K562 (cell line): ENCODE results near the gene ANOS1. TPM values are rescaled to one million over a fixed set of nuclear protein-coding genes. Genes with fewer than 3 reads are reported as not detected.

Experiments used
- ATAC-seq: fragments of 200-7000 bp; cut with Tn5 transposase; 3 replicates; pipeline ENCODE4 v1.9.1; 2020; ENCODE audit warnings: moderate library complexity
- BruUV-seq: library from RNA; stranded (reverse); fragments of 400-500 nt; replicated peaks from 2 replicates; lab custom pipeline; 2021; lab: Mats Ljungman, UMichigan
- CTCF ChIA-PET: fragments of 300-600 bp; formaldehyde crosslinking; extraction: SDS; loops from one replicate; lab custom pipeline; 2021; ENCODE audit warnings: low intra/inter-chr PET ratio; lab: Yijun Ruan, JAX
- POLR2A ChIA-PET: fragments of 300-600, 350-650 bp; sonication (Branson Sonifier 250); formaldehyde crosslinking; extraction: SDS; loops from one replicate; lab custom pipeline; 2021; ENCODE audit warnings: antibody characterized with exemption, inconsistent platforms; lab: Yijun Ruan, JAX
- DNase-seq, 4 experiments: peaks; one replicate each; pipeline versions ENCODE4 v3.0.0 to v3.0.0-alpha.2; 2011 to 2018; ENCODE audit warnings: low spot score in 3 of 4, mixed read lengths in 3 of 4; ENCODE audit errors: extremely low read depth in 1 of 4
- FAIRE-seq: peaks from 2 replicates; lab custom pipeline; 2011; peaks lifted over from hg19 to GRCh38; lab: Jason Lieb, UNC
- H2AFZ ChIP-seq: 2 replicates; pipeline ENCODE4 v1.6.0; 2011; ENCODE audit warnings: low read depth, low read length, control low read depth, inconsistent platforms
- H3K27ac ChIP-seq: fragments of 200-600 bp; 3 replicates; pipeline ENCODE4 v1.8.0; 2011; ENCODE audit warnings: low read depth, mild to moderate bottlenecking, control low read depth, inconsistent platforms, low read length, moderate library complexity, mixed read lengths; ENCODE audit errors: extremely low read depth
- H3K27me3 ChIP-seq, 2 experiments: fragments of 300-600 bp in 1 of 2; 2 replicates in 1 of 2; 3 replicates in 1 of 2; pipeline versions ENCODE4 v1.6.0 to v1.8.0; 2011; ENCODE audit warnings: inconsistent platforms in 2 of 2, low read length in 2 of 2, mild to moderate bottlenecking in 1 of 2, mixed read lengths in 1 of 2, moderate library complexity in 1 of 2; ENCODE audit not compliant: control insufficient read depth in 2 of 2, insufficient read depth in 2 of 2
- H3K36me3 ChIP-seq: fragments of 300-600 bp; 3 replicates; pipeline ENCODE4 v1.8.0; 2011; ENCODE audit warnings: mild to moderate bottlenecking, low read length, inconsistent platforms; ENCODE audit not compliant: control insufficient read depth, insufficient read depth
- H3K4me1 ChIP-seq, 2 experiments: fragments of 200-600 bp in 1 of 2; replicated peaks in 1 of 2; 2 replicates in 1 of 2; 3 replicates in 1 of 2; pipeline versions ENCODE4 v1.5.1 to v1.8.0; 2011; ENCODE audit warnings: inconsistent platforms in 2 of 2, low read length in 2 of 2, mild to moderate bottlenecking in 1 of 2, mixed read lengths in 1 of 2, moderate library complexity in 1 of 2; ENCODE audit not compliant: control insufficient read depth in 2 of 2, insufficient read depth in 2 of 2
- H3K4me2 ChIP-seq: 2 replicates; pipeline ENCODE4 v1.6.1; 2011; ENCODE audit warnings: low read length, control low read depth, inconsistent platforms, mixed read lengths; ENCODE audit not compliant: insufficient read depth
- H3K4me3 ChIP-seq: fragments of 200-600 bp; sonication (generic), shearing (Covaris generic); 2 replicates; pipeline ENCODE4 v1.5.1; 2016; ENCODE audit warnings: control low read depth, inconsistent platforms
- H3K79me2 ChIP-seq: fragments of 200-600 bp; 3 replicates; pipeline ENCODE4 v1.8.0; 2011; ENCODE audit warnings: low read length, inconsistent platforms; ENCODE audit not compliant: control insufficient read depth, insufficient read depth
- H3K9ac ChIP-seq, 2 experiments: 2 replicates each; pipeline versions ENCODE4 v1.6.0 to v1.6.1; 2011; ENCODE audit warnings: low read depth in 2 of 2, low read length in 2 of 2, control low read depth in 1 of 2, inconsistent platforms in 1 of 2, mild to moderate bottlenecking in 1 of 2, mixed read lengths in 1 of 2; ENCODE audit not compliant: insufficient read depth in 1 of 2
- H3K9me1 ChIP-seq: one replicate; pipeline ENCODE4 v1.6.0; 2011; ENCODE audit warnings: inconsistent platforms, mild to moderate bottlenecking, low read length, moderate library complexity; ENCODE audit not compliant: control insufficient read depth, insufficient read depth
- H3K9me3 ChIP-seq: replicated peaks from 2 replicates; pipeline ENCODE4 v1.5.1; 2011; ENCODE audit warnings: low read depth, low read length, inconsistent platforms; ENCODE audit not compliant: control insufficient read depth, insufficient read depth
- H4K20me1 ChIP-seq: replicated peaks from 2 replicates; pipeline ENCODE4 v1.6.1; 2011; ENCODE audit warnings: low read length, inconsistent platforms, mixed read lengths; ENCODE audit not compliant: control insufficient read depth, insufficient read depth
- CEBPZ ChIP-seq: fragments of 150-350 bp; IDR thresholded peaks from 2 replicates; pipeline ENCODE4 v1.6.1; 2014; ENCODE audit warnings: low read depth, mild to moderate bottlenecking, low read length, borderline replicate concordance
- KAT7 ChIP-seq: sonication (generic); formaldehyde crosslinking; IDR thresholded peaks from 2 replicates; pipeline ENCODE4 v1.8.0; 2022; ENCODE audit warnings: missing genetic modification reagents, mild to moderate bottlenecking, borderline replicate concordance
- SPI1 ChIP-seq: IDR thresholded peaks from 2 replicates; pipeline ENCODE4 v1.6.1; 2011; ENCODE audit warnings: low read depth, low read length, control low read depth, borderline replicate concordance
- in situ Hi-C: fragments of 300-500 bp; cut with MboI; formaldehyde crosslinking; loops from 4 replicates; pipeline ENCODE4 v1.15.0; 2018; ENCODE audit warnings: inconsistent platforms, mixed read lengths
- intact Hi-C: fragments of 100-400 bp; cut with micrococcal nuclease; formaldehyde crosslinking; loops from 2 replicates; pipeline ENCODE4 v1.14.2; 2022
- polyA plus RNA-seq, 8 experiments: library from polyadenylated mRNA; depleted of rRNA in 4 of 8; stranded (reverse) in 5 of 8; unstranded in 3 of 8; fragments of >200 nt; fragmentation: Nextera tagmentation in 2 of 8; fragmentation: Illumina TruSeq in 1 of 8; extraction: Ambion mirVana in 2 of 8; extraction: Trizol in 1 of 8; gene quantifications; 2 replicates each; pipeline versions ENCODE4 v1.2.1 to v1.2.3, GENCODE V29; 2011 to 2014; ENCODE audit warnings: inconsistent platforms in 1 of 8, missing spikeins in 1 of 8
- total RNA-seq, 7 experiments: library from RNA; depleted of rRNA in 6 of 7; stranded (reverse); fragments of >200 nt in 6 of 7; fragmentation: Illumina TruSeq in 2 of 7; extraction: Trizol in 2 of 7; gene quantifications; 2 replicates each; pipeline versions ENCODE4 v1.2.1 to v1.2.3, GENCODE V29; 2011 to 2021; ENCODE audit warnings: low replicate concordance in 1 of 7

The ANOS1 gene
- total and polyA plus RNA-seq, 9 of the 15 experiments (the other 6 are each of a cell fraction or from before 2014, with no cell fraction given), result 0.04 TPM; not detected in 8

GRCh38 chrX:8591501-8591900, 140.4 kb downstream of the ANOS1 start (continued):
- no peak for TF ChIP-seq CEBPZ
- no peak for TF ChIP-seq KAT7

- no peaks in the 10 kb centered on the region for H3K27me3 ChIP-seq
- POLR2A ChIA-PET, result no interaction called here
- TF ChIP-seq SPI1, result no peak
- TF ChIP-seq, all 486 proteins: peak for 0
- no peak overlapping the region for H3K9ac ChIP-seq
- H3K79me2 ChIP-seq, result no peaks in the 10 kb centered on the region
- H3K36me3 ChIP-seq, result no peaks in the 10 kb centered on the region
- no peak overlapping the region for H2AFZ ChIP-seq
- no peaks in the 10 kb centered on the region for H3K9me3 ChIP-seq
- H3K4me1 ChIP-seq, result no peaks in the 10 kb centered on the region
- no peak overlapping the region for H3K4me3 ChIP-seq
- intact Hi-C loops, result no loop called here
- in situ Hi-C loops, result no loop called here
- H4K20me1 ChIP-seq, result no peaks in the 10 kb centered on the region
- ATAC-seq (no peak), DNase-seq (no peak), FAIRE-seq (no peak)
- CTCF ChIA-PET, result no interaction called here
- H3K27ac ChIP-seq, result no peak overlapping the region
- H3K4me2 ChIP-seq, result no peak overlapping the region
- H3K9me1 ChIP-seq, result no peaks in the 10 kb centered on the region
- no TSS peak for BruUV-seq
Observed at GRCh38 chrX:8586953-8587352, 145.0 kb downstream of the ANOS1 start.
